Esophagus mucosa (tissue), 1 donor: Measurements from ENCODE around the gene TMEM45A. TPM values are rescaled to one million over a fixed set of nuclear protein-coding genes. Genes with fewer than 3 reads are reported as not detected.
"Not testable (repeated sequence)": the region's sequence is repeated elsewhere in the genome, so short reads cannot be mapped to it uniquely, and the experiment has no call there.

Source experiments
- ATAC-seq: fragments of 200-7000 bp; cut with Tn5 transposase; one replicate; pipeline ENCODE4 v1.9.1; 2020
- total RNA-seq: library from RNA; stranded (reverse); gene quantifications from one replicate; pipeline ENCODE4 v1.2.4, GENCODE V29; 2023
- donor health status: DM: yes; HTN: yes; CAD: no.

TMEM45A gene
- 13.6 TPM for total RNA-seq

DNA sequence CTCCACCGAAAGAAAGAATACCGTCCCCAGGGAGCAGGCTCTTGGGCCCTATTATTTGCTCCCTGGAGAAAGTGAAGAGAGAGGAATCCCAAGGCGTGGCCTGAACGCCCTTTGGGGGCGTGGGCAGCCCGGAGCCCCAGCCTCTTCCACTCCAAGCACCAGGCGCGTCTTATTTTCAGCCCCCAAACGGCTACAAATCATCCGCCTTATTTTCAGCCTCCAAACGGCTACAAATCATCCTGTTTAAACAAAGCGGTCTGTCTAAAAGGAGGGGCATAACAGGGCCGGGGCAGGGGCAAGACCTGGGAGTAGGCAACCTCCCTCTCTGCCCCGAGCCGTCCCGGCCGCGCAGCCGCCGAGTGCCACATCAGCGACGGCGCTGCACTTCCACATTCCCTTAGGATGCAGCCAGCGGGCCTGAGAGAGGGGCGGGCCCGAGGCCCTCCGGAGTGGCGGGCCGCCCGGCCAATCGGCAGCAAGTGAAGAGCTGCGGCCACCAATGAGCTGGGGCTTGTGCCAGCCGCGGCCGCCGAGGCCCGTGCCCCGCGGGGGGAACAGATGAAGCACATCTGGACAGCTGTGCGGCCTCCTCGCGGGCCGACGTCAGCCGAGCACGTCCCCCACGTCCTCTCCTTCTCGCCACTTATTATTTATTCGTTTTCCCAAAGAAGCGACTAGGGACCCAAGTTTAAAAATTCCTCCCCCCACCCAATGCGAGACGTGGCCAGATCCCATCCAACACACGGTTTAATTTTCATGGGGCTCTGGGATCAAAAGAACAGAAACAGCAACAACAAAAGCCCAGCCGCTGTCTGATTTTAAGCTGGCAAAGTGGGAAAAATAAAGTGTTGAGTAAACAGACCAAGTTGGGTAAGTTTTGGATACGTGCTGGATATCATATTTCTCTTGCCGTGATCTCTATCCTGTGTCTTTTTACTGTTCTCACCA is at the start of gene TMEM45A:
Gene TMEM45A (plus strand): TSS at position 561 of the 948 bp plus-strand sequence. CDS start 62,593 bp downstream, outside the sequence.
- ATAC-seq, result peak; percentile 100

DNA sequence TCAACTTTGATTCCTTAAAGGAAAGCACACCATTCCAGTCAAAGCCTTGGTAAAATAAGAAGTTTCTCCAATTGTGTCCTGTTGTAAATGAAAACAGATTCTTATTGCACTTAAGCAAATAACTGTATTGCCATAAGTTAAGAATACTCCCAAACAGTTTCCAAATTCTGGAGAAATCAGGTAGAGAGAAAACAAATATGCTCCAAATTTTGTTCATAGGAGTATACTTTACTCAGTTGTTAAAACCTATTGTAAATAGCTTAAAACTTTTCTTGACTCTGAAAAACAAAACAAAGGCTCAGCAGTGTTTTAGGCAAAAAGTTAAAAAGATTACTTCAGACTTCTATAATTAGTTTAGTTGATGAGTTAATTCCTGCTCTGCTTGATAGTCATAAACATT is 48.7 kb upstream of the TMEM45A start:
- ATAC-seq, result no peak

DNA sequence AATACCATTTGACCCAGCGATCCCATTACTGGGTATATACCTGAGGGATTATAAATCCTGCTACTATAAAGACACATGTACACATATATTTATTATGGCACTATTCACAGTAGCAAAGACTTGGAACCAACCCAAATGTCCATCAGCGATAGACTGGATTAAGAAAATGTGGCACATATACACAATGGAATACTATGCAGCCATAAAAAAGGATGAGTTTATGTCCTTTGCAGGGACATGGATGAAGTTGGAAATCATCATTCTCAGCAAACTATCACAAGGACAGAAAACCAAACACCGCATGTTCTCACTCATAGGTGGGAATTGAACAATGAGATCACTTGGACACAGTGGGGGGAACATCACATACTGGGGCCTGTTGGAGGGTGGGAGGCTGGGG is 45.4 kb upstream of the TMEM45A start:
- ATAC-seq, result not testable (repeated sequence)

GRCh38 chr3:100448079-100448478 is 44.3 kb upstream of the TMEM45A start:
- no peak for ATAC-seq

- ATAC-seq, result no peak
Observed at GRCh38 chr3:100449214-100449613, 43.2 kb upstream of the TMEM45A start.

DNA sequence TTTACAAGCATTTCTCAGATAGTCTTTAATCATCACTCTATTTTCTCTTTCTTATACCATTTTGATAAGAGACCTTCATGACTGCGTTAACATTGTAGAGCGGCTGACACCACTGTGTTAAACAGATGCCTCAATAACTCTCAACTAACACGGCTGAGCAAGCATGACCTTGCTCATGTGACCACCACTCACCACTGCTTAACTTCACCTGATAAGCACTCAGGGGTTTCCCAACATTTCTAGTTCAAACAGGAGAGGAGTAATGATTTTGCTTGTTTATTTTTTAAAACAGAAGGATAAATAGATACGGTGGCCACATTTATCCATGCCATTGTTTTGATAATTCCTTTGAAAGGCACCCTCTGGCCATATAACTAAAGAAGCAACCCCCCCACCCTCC is 37.7 kb upstream of the TMEM45A start:
- ATAC-seq, result no peak

DNA sequence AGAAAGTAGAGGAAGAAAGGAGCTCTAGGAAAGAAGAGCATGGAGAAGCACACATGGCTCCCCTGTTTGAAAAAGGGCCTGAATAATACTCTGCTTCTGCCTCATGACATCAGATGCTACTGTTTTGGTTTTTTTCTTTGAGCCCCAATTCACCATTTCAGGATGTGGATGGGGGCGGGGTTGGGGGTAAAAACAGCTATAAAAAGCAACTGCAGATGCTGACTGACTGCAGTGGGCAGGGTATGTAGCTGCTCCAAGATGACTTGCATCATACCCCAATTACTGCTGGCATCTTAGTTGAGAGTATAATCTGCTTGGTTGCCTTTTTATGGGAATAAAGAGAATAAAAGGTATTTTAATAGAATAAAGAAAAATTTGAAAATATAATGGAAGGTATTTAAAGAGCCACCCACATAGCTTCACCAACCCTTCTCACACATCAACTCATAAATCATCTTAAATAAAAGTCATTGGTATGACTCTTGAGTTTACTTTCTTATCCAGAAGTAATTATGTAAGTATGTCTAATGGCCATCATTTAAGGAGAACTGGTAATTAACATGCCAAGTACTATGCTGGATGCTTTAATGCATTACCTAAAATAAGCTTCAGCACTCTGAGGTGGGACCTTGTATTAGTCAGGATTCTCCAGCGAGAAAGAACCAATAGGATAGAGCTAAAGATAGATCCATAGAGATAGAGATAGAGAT is 36.4 kb upstream of the TMEM45A start:
- ATAC-seq, result no peak

DNA sequence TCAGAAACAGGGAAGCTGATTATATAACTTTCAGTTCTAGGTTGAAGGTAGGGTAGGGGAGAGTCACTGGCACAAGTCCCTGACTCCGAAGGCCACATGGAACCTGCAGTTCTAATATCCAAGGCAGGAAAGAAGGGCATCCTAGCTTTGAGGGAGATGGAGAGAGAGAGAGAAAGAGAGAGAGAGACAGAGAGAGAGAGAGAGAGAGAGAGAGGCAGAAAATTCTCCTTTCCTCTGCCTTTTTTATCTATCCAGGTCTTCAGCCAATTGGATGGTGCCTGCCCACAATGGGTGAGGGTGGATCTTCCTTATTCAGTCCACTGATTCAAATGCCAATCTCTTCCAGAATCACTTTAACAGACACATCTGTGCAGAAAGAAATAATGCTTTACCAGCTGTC is 35.7 kb upstream of the TMEM45A start:
- no peak for ATAC-seq

DNA sequence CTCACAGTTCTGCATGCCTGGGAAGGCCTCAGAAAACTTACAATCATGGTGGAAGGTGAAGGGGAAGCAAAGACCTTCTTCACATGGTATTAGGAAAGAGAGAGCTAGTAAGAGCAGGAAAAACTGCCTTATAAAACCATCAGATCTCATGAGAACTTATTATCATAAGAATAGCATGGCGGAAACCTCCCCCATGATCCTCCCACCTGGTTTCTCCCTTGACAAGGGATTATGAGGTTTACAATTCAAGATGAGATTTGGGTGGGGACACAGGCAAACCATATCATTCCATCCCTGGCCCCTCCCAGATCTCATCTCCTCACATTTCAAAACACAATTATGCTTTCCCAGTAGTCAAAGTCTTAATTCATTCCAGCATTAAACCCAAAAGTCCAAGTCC is 34.6 kb upstream of the TMEM45A start:
- ATAC-seq, result no peak

GRCh38 chr3:100458814-100459213 is 33.6 kb upstream of the TMEM45A start:
- no peak for ATAC-seq

DNA sequence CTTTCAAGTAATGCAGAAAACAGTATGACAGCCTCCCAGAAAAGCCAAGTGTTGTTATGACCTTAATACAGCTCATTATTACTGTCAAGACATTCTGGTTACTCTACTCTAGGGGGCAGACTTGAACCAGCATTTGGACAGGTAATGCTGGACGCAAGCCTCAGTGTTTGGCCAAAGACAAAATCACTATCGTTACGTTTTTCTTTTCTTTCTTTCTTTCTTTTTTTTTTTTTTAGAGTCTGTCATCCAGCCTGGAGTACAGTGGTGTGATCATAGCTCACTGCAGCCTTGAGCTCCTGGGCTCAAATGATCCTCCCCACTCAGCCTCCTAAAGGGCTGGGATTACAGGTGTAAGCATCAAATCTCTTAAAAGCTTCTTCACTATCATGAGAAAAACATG is 29.4 kb upstream of the TMEM45A start:
- ATAC-seq, result peak; percentile 91

GRCh38 chr3:100463646-100464155 is 28.7 kb upstream of the TMEM45A start:
- no peak for ATAC-seq

DNA sequence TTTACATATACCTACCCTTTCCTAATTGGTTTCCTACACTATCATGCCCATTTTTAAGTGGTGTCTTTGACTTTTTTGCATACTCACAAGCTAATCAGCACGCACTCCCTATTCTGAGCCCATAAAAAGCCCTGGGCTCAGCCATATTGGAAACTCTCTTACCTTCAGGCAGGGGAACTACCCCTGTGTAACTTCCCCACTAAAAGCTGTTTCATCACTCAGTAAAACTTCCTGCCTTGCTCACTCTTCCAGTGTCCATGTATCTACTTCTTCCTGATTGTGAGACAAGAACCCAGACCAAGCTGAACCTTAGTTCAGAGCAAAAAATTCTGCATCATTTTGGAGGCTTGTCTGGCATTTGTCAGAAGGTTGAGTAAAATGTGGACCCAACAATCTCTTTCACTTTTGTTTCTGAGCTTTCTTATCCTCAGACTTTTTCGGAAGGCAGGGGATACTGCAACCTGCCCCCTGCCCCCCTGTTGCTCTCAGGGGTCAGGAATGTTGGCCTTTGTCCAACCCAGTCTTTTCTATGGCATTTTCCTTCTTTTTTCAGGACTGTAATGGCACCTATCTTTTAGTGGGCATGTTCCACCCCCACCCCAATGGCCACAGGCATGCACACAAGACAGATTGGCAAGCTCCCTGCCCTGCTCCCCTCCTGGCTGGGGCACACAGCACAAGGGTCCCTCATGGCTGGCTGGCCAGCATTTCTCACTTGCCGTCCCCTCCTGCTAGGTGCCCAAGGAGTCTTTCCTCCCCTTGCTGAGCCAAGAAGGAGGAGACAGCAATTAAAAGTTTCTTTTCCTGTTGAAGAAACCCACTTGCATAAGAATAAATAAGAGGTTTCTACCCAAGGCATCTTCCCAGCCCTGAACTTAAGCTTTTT is 26.3 kb upstream of the TMEM45A start:
- no peak for ATAC-seq

DNA sequence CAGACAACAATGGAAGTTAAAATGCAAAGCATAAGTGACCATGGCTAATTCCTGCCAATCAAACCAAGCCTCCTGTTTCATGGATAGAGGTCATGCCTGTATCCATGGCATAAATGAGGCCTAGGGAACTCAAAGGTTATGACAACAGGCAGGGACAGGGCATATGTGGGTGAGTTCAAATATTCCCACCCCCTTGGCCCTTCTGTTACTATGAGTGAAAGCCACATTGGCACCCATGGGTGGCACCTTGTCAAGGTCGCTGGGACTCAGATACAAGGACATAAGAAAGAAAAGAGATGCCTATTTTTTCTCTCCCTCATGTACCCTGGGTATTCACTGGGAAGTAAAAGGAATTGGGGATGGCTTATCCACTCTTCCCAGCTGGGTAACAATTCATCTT is 25.3 kb upstream of the TMEM45A start:
- no peak for ATAC-seq

DNA sequence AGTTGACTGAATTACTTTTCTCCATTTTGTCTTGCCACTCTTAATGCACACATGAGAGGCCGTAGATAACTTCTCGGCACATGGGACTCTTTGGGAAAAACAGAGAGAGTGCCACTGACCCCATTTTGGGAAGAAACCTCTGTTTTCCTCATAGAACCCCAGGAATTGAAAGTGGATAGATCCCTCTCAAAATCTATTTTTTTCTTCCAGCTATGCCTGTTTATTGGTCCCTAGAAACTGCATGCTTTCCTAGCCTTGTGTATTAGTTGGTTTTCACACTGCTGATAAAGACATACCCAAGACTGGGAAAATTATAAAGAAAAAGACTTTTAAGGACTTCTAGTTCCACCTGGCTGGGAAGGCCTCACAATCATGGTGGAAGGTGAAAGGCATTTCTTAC is 23.7 kb upstream of the TMEM45A start:
- ATAC-seq, result no peak

DNA sequence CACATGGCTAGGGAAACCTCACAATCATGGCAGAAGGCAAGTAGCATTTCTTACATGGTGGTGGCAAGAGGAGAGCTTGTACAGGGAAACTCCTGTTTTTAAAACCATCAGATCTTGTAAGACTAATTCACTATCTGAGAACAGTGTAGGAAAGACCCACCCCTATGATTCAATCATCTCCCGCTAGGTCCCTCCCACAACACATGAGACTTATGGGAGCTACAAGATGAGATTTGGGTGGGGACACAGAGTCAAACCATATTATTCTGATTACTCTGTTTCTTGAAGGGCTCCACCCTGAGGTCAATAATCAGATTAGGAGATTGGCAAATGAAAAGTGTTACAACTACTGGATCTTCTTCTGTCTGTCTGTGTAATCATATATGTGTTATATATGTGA is 21.5 kb upstream of the TMEM45A start:
- no peak for ATAC-seq

GRCh38 chr3:100471444-100471843 is 21.0 kb upstream of the TMEM45A start:
- ATAC-seq, result no peak

- not testable (repeated sequence) for ATAC-seq
Observed at GRCh38 chr3:100477851-100478360, 14.5 kb upstream of the TMEM45A start.

DNA sequence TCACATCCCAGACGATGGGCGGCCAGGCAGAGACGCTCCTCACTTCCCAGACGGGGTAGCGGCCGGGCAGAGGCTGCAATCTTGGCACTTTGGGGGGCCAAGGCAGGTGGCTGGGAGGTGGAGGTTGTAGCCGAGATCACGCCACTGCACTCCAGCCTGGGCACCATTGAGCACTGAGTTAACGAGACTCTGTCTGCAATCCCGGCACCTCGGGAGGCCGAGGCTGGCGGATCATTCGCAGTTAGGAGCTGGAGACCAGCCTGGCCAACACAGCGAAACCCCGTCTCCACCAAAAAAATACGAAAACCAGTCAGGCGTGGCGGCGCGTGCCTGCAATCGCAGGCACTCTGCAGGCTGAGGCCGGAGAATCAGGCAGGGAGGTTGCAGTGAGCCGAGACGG is 13.9 kb upstream of the TMEM45A start:
- ATAC-seq, result not testable (repeated sequence)

DNA sequence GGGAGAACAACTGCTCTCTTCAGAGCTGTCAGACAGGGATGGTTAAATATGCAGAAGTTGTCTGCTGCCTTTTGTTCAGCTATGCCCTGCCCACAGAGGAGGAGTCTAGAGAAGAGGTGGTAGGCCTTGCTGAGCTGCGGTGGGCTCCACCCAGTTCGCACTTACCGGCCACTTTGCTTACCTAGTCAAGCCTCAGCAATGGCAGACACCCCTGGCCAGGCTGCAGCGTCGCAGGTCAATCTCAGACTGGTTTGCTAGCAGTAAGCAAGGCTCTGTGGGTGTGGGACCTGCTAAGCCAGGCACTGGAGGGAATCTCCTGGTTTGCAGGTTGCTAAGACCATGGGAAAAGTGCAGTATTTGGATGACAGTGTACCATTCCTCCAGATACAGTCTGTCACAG is 12.3 kb upstream of the TMEM45A start:
- no peak for ATAC-seq

DNA sequence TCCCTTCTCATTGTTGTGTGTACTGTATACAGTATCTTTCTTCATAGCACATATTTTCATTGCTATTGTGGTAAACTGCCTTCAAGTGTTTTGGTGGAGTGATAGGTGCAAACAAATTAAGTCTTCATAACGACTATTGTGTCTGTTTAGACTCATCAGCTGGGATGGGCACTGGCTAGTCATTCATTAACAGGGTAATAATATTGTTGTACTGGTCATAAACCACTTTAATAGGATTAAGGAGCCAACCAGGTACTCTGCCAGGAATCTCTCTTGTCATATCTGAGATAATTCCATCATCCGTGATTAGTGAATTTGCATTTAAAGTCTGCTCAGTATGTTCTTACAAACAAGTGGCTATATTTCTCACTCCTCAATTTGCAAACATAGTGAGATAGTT is 10.2 kb upstream of the TMEM45A start:
- no peak for ATAC-seq

- no peak for ATAC-seq
Observed at GRCh38 chr3:100483529-100483928, 8.9 kb upstream of the TMEM45A start.
